Measurements from ENCODE around the gene RBM33.
"Not testable (repeated sequence)": the region's sequence is repeated elsewhere in the genome, so short reads cannot be mapped to it uniquely, and the experiment has no call there.

Gene RBM33

GRCh38 chr7:155615085-155615484 is 29.4 kb upstream of the RBM33 start:
- H3K36me3 ChIP-seq (replicated peaks); H3K4me3 ChIP-seq; H3K27me3 ChIP-seq (ENCODE audit: low read depth); H3K4me1 ChIP-seq; DNase-seq (ENCODE audit: low spot score in 2 of 2); H3K9me3 ChIP-seq; in situ Hi-C loops (cut with MboI; ENCODE audit: low sequenced_read_pairs): not testable (repeated sequence)

- 0 out of 2 replicates have a peak, but pooled peaks cover 2% of the 10 kb centered on the region for H3K27me3 ChIP-seq (ENCODE audit: low read depth)
- H3K4me3 ChIP-seq: no peak overlapping the region
These were observed 25.5 kb upstream of the RBM33 start for GRCh38 chr7:155618708-155619633.

GRCh38 chr7:155619634-155620271 is 24.7 kb upstream of the RBM33 start:
- in situ Hi-C loops (cut with MboI; ENCODE audit: low sequenced_read_pairs): no loop called here
- Histone ChIP-seq H3K36me3 (replicated peaks) (no peaks in the 10 kb centered on the region), H3K27me3 (ENCODE audit: low read depth) (0 out of 2 replicates have a peak, but pooled peaks cover 2% of the 10 kb centered on the region), H3K9me3 (no peaks in the 10 kb centered on the region), H3K4me3 (no peak overlapping the region), H3K4me1 (no peaks in the 10 kb centered on the region)
- DNase-seq (ENCODE audit: low spot score in 2 of 2): no peak

More at GRCh38 chr7:155618708-155619633, 25.5 kb upstream of the RBM33 start:
- Histone ChIP-seq H3K4me1 (no peaks in the 10 kb centered on the region), H3K9me3 (no peaks in the 10 kb centered on the region), H3K36me3 (replicated peaks) (no peaks in the 10 kb centered on the region)
- DNase-seq (ENCODE audit: low spot score in 2 of 2): no peak
- in situ Hi-C loops (cut with MboI; ENCODE audit: low sequenced_read_pairs): no loop called here

- Histone ChIP-seq H3K4me1 (no peaks in the 10 kb centered on the region), H3K36me3 (replicated peaks) (no peaks in the 10 kb centered on the region), H3K27me3 (ENCODE audit: low read depth) (0 out of 2 replicates have a peak, but pooled peaks cover 2% of the 10 kb centered on the region), H3K4me3 (no peak overlapping the region), H3K9me3 (no peaks in the 10 kb centered on the region)
- DNase-seq (ENCODE audit: low spot score in 2 of 2): no peak
- in situ Hi-C loops (cut with MboI; ENCODE audit: low sequenced_read_pairs): no loop called here
These were observed 24.0 kb upstream of the RBM33 start for GRCh38 chr7:155620497-155620896.

- Histone ChIP-seq H3K36me3 (replicated peaks) (no peaks in the 10 kb centered on the region), H3K9me3 (peaks cover 1% of the 10 kb centered on the region; the same call in 1 of the 2 replicates), H3K4me3 (no peak overlapping the region), H3K27me3 (ENCODE audit: low read depth) (0 out of 2 replicates have a peak, but pooled peaks cover 2% of the 10 kb centered on the region), H3K4me1 (no peaks in the 10 kb centered on the region)
- no peak for DNase-seq (ENCODE audit: low spot score in 2 of 2)
- in situ Hi-C loops (cut with MboI; ENCODE audit: low sequenced_read_pairs): no loop called here
These were observed 23.0 kb upstream of the RBM33 start for GRCh38 chr7:155621418-155621980.

GRCh38 chr7:155624412-155624811 is 20.0 kb upstream of the RBM33 start:
- Histone ChIP-seq H3K4me1 (no peaks in the 10 kb centered on the region), H3K27me3 (ENCODE audit: low read depth) (0 out of 2 replicates have a peak, but pooled peaks cover 2% of the 10 kb centered on the region), H3K4me3 (no peak overlapping the region), H3K9me3 (peaks cover 3% of the 10 kb centered on the region; the same call in 1 of the 2 replicates), H3K36me3 (replicated peaks) (no peaks in the 10 kb centered on the region)
- no peak for DNase-seq (ENCODE audit: low spot score in 2 of 2)
- in situ Hi-C loops (cut with MboI; ENCODE audit: low sequenced_read_pairs): no loop called here

GRCh38 chr7:155625557-155625956 is 18.9 kb upstream of the RBM33 start:
- DNase-seq (ENCODE audit: low spot score in 2 of 2): no peak
- H3K4me1 ChIP-seq: no peaks in the 10 kb centered on the region
- H3K36me3 ChIP-seq (replicated peaks): no peaks in the 10 kb centered on the region
- H3K4me3 ChIP-seq: no peak overlapping the region
- in situ Hi-C loops (cut with MboI; ENCODE audit: low sequenced_read_pairs): no loop called here
- H3K27me3 ChIP-seq (ENCODE audit: low read depth): 0 out of 2 replicates have a peak, but pooled peaks cover 2% of the 10 kb centered on the region
- peaks cover 3% of the 10 kb centered on the region; the same call in 1 of the 2 replicates for H3K9me3 ChIP-seq

GRCh38 chr7:155629171-155629570 is 15.3 kb upstream of the RBM33 start:
- Histone ChIP-seq H3K4me1 (no peaks in the 10 kb centered on the region), H3K4me3 (no peak overlapping the region), H3K27me3 (ENCODE audit: low read depth) (no peaks in the 10 kb centered on the region), H3K9me3 (peaks cover 3% of the 10 kb centered on the region; the same call in 1 of the 2 replicates), H3K36me3 (replicated peaks) (no peaks in the 10 kb centered on the region)
- no peak for DNase-seq (ENCODE audit: low spot score in 2 of 2)
- in situ Hi-C loops (cut with MboI; ENCODE audit: low sequenced_read_pairs): no loop called here

- no peak for DNase-seq (ENCODE audit: low spot score in 2 of 2)
- H3K9me3 ChIP-seq: peaks cover 3% of the 10 kb centered on the region; the same call in 1 of the 2 replicates
- no peaks in the 10 kb centered on the region for H3K27me3 ChIP-seq (ENCODE audit: low read depth)
- H3K4me3 ChIP-seq: no peak overlapping the region
- H3K36me3 ChIP-seq (replicated peaks): no peaks in the 10 kb centered on the region
- in situ Hi-C loops (cut with MboI; ENCODE audit: low sequenced_read_pairs): no loop called here
- no peaks in the 10 kb centered on the region for H3K4me1 ChIP-seq
These were observed 13.3 kb upstream of the RBM33 start for GRCh38 chr7:155631155-155631554.

- Histone ChIP-seq H3K27me3 (ENCODE audit: low read depth) (no peaks in the 10 kb centered on the region), H3K4me3 (no peak overlapping the region), H3K9me3 (peaks cover 12% of the 10 kb centered on the region), H3K4me1 (no peaks in the 10 kb centered on the region), H3K36me3 (replicated peaks) (peaks cover 1% of the 10 kb centered on the region; the same call in 1 of the 2 replicates)
- no peak for DNase-seq (ENCODE audit: low spot score in 2 of 2)
- in situ Hi-C loops (cut with MboI; ENCODE audit: low sequenced_read_pairs): no loop called here
These were observed 8.6 kb upstream of the RBM33 start for GRCh38 chr7:155635817-155636216.

GRCh38 chr7:155637155-155637554 is 7.3 kb upstream of the RBM33 start:
- H3K36me3 ChIP-seq (replicated peaks): peaks cover 12% of the 10 kb centered on the region
- no peaks in the 10 kb centered on the region for H3K27me3 ChIP-seq (ENCODE audit: low read depth)
- no peak for DNase-seq (ENCODE audit: low spot score in 2 of 2)
- H3K4me1 ChIP-seq: no peaks in the 10 kb centered on the region
- in situ Hi-C loops (cut with MboI; ENCODE audit: low sequenced_read_pairs): no loop called here
- no peak overlapping the region for H3K4me3 ChIP-seq
- H3K9me3 ChIP-seq: peaks cover 12% of the 10 kb centered on the region

GRCh38 chr7:155638366-155638765 is 6.1 kb upstream of the RBM33 start:
- H3K36me3 ChIP-seq (replicated peaks): peaks cover 18% of the 10 kb centered on the region
- no peaks in the 10 kb centered on the region for H3K4me1 ChIP-seq
- H3K4me3 ChIP-seq: no peak overlapping the region
- H3K9me3 ChIP-seq: peaks cover 12% of the 10 kb centered on the region
- in situ Hi-C loops (cut with MboI; ENCODE audit: low sequenced_read_pairs): no loop called here
- DNase-seq (ENCODE audit: low spot score in 2 of 2): no peak
- no peaks in the 10 kb centered on the region for H3K27me3 ChIP-seq (ENCODE audit: low read depth)

- in situ Hi-C loops (cut with MboI; ENCODE audit: low sequenced_read_pairs): no loop called here
- no peak for DNase-seq (ENCODE audit: low spot score in 2 of 2)
These were observed 4.4 kb upstream of the RBM33 start for GRCh38 chr7:155639958-155640520.

More at GRCh38 chr7:155639958-155640520, 4.4 kb upstream of the RBM33 start:
- Histone ChIP-seq H3K36me3 (replicated peaks) (peaks cover 18% of the 10 kb centered on the region), H3K9me3 (peaks cover 12% of the 10 kb centered on the region), H3K4me3 (no peak overlapping the region), H3K27me3 (ENCODE audit: low read depth) (no peaks in the 10 kb centered on the region), H3K4me1 (no peaks in the 10 kb centered on the region)
